ENCODE results near the gene ZNF516.

DNA sequence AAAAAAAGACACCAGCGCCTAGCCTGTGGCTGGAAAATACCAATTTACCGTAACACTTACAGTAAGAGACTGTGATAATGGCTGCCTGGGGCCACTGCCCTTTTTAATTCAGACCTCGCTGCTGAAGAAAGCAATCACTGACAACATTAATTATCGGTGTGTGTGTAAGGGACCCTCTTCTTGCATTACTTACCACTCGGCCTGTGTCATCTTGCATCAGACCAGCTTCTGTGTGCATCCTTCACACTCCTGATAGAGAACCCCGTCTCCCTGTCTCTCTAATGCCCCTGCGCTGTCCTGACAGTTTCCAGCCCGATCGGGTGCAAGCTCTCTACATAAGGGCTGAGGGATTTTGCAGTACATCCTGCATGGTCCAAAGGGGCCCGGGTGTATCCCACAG lies 124.4 kb downstream of the ZNF516 start:
- TF ChIP-seq, protein P1, sequence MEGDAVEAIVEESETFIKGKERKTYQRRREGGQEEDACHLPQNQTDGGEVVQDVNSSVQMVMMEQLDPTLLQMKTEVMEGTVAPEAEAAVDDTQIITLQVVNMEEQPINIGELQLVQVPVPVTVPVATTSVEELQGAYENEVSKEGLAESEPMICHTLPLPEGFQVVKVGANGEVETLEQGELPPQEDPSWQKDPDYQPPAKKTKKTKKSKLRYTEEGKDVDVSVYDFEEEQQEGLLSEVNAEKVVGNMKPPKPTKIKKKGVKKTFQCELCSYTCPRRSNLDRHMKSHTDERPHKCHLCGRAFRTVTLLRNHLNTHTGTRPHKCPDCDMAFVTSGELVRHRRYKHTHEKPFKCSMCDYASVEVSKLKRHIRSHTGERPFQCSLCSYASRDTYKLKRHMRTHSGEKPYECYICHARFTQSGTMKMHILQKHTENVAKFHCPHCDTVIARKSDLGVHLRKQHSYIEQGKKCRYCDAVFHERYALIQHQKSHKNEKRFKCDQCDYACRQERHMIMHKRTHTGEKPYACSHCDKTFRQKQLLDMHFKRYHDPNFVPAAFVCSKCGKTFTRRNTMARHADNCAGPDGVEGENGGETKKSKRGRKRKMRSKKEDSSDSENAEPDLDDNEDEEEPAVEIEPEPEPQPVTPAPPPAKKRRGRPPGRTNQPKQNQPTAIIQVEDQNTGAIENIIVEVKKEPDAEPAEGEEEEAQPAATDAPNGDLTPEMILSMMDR (IDR thresholded peaks at IDR 0.05; ENCODE audit: poor library complexity), result no peak
- TF ChIP-seq EZH2phosphoT487 (IDR thresholded peaks at IDR 0.05; ENCODE audit: low read depth, severe bottlenecking, unreplicated experiment) (no peak), EZH2 (IDR thresholded peaks at IDR 0.05; ENCODE audit: borderline replicate concordance) (no peak)

Data from hepatocyte (in vitro differentiated cells).